GM23338 (cell line): Measurements from ENCODE around the gene STARD3. TPM values are rescaled to one million over a fixed set of nuclear protein-coding genes. Genes with fewer than 3 reads are reported as not detected.

ENCODE experiments used
- ATAC-seq: fragments of 200-7000 bp; cut with Tn5 transposase; 3 replicates; pipeline ENCODE4 v1.9.1; 2020
- DNase-seq: peaks from one replicate; pipeline ENCODE4 v3.0.0-alpha.2; 2015; ENCODE audit warnings: low spot score
- H2AFZ ChIP-seq: fragments of 200-600 bp; sonication (generic); 2 replicates; pipeline ENCODE4 v1.8.0; 2016; ENCODE audit warnings: antibody characterized with exemption, mild to moderate bottlenecking, moderate library complexity
- H3F3A ChIP-seq: fragments of 200-600 bp; sonication (generic); replicated peaks from 2 replicates; pipeline ENCODE4 v1.8.0; 2017; ENCODE audit warnings: antibody characterized with exemption, mixed run types, low read depth
- H3K27ac ChIP-seq: fragments of 200-600 bp; sonication (generic); 2 replicates; pipeline ENCODE4 v1.6.1; 2016; ENCODE audit warnings: low read depth
- H3K27me3 ChIP-seq: fragments of 200-600 bp; sonication (generic); 2 replicates; pipeline ENCODE4 v1.8.0; 2016; ENCODE audit warnings: mild to moderate bottlenecking, mixed run types, moderate library complexity; ENCODE audit not compliant: insufficient read depth
- H3K36me3 ChIP-seq: fragments of 200-600 bp; sonication (generic); 2 replicates; pipeline ENCODE4 v1.8.0; 2016; ENCODE audit warnings: mild to moderate bottlenecking; ENCODE audit not compliant: insufficient read depth
- H3K4me1 ChIP-seq: fragments of 200-600 bp; sonication (generic); 2 replicates; pipeline ENCODE4 v1.8.0; 2016; ENCODE audit warnings: mild to moderate bottlenecking, moderate library complexity; ENCODE audit not compliant: insufficient read depth
- H3K4me2 ChIP-seq: fragments of 200-600 bp; sonication (generic); 2 replicates; pipeline ENCODE4 v1.7.1; 2017; ENCODE audit warnings: mixed run types
- H3K4me3 ChIP-seq: fragments of 200-600 bp; sonication (generic); 2 replicates; pipeline ENCODE4 v1.6.1; 2016; ENCODE audit warnings: mixed run types
- H3K79me2 ChIP-seq: fragments of 200-600 bp; sonication (generic); replicated peaks from 2 replicates; pipeline ENCODE4 v1.8.0; 2017; ENCODE audit warnings: mild to moderate bottlenecking; ENCODE audit not compliant: insufficient read depth
- H3K9me2 ChIP-seq: fragments of 200-600 bp; sonication (generic); 2 replicates; pipeline ENCODE4 v1.8.0; 2017; ENCODE audit not compliant: insufficient read depth
- H4K20me1 ChIP-seq: fragments of 200-600 bp; sonication (generic); replicated peaks from 2 replicates; pipeline ENCODE4 v1.8.0; 2017; ENCODE audit warnings: mild to moderate bottlenecking; ENCODE audit not compliant: insufficient read depth
- H3K27ac Mint-ChIP-seq: 2 replicates; pipeline ENCODE4 v1.8.0; 2020; ENCODE audit warnings: inconsistent platforms, mild to moderate bottlenecking, moderate library complexity, mixed read lengths
- H3K27me3 Mint-ChIP-seq: 3 replicates; pipeline ENCODE4 v1.8.0; 2022; ENCODE audit warnings: low read depth, mild to moderate bottlenecking, moderate library complexity, mixed read lengths, inconsistent platforms; ENCODE audit not compliant: insufficient read depth, poor library complexity
- H3K36me3 Mint-ChIP-seq: 3 replicates; pipeline ENCODE4 v1.8.0; 2021; ENCODE audit warnings: low read depth, mild to moderate bottlenecking, inconsistent platforms, moderate library complexity, mixed read lengths
- H3K4me1 Mint-ChIP-seq: 3 replicates; pipeline ENCODE4 v1.8.0; 2020; ENCODE audit warnings: mild to moderate bottlenecking, inconsistent platforms, mixed read lengths
- H3K4me3 Mint-ChIP-seq: 3 replicates; pipeline ENCODE4 v1.8.0; 2021; ENCODE audit warnings: moderate library complexity, mild to moderate bottlenecking, inconsistent platforms, mixed read lengths
- H3K9me3 Mint-ChIP-seq: 3 replicates; pipeline ENCODE4 v1.8.0; 2020; ENCODE audit warnings: moderate library complexity, mild to moderate bottlenecking, inconsistent platforms, mixed read lengths
- ETS1 ChIP-seq: IDR thresholded peaks from 2 replicates; pipeline ENCODE4 v1.6.1; 2016; ENCODE audit warnings: antibody characterized with exemption
- EZH2 ChIP-seq: fragments of 200-600 bp; sonication (generic); IDR thresholded peaks from one replicate; pipeline ENCODE4 v1.8.0; 2017; ENCODE audit warnings: antibody characterized with exemption, mild to moderate bottlenecking, low read depth; ENCODE audit not compliant: unreplicated experiment
- EZH2phosphoT487 ChIP-seq: fragments of 200-600 bp; sonication (generic); IDR thresholded peaks from one replicate; pipeline ENCODE4 v1.8.1; 2018; ENCODE audit warnings: antibody characterized with exemption; ENCODE audit not compliant: unreplicated experiment
- JUNB ChIP-seq: IDR thresholded peaks from one replicate; pipeline ENCODE4 v1.6.1; 2016; ENCODE audit warnings: antibody characterized with exemption; ENCODE audit not compliant: unreplicated experiment
- NANOG ChIP-seq: IDR thresholded peaks from 2 replicates; pipeline ENCODE4 v1.6.1; 2016; ENCODE audit warnings: antibody characterized with exemption, borderline replicate concordance
- POLR2AphosphoS5 ChIP-seq: IDR thresholded peaks from 2 replicates; pipeline ENCODE4 v1.6.1; 2016; ENCODE audit warnings: antibody characterized with exemption, low read depth
- REST ChIP-seq: IDR thresholded peaks from one replicate; pipeline ENCODE4 v1.6.1; 2018; ENCODE audit warnings: antibody characterized with exemption; ENCODE audit not compliant: unreplicated experiment
- STAT1 ChIP-seq: IDR thresholded peaks from one replicate; pipeline ENCODE4 v1.6.1; 2016; ENCODE audit warnings: antibody characterized with exemption; ENCODE audit not compliant: unreplicated experiment
- ZNF114 ChIP-seq: fragments of 250-450 bp; sonication (Bioruptor Pico); IDR thresholded peaks from 2 replicates; pipeline ENCODE4 v1.5.0; 2020; ENCODE audit warnings: mild to moderate bottlenecking, moderate library complexity
- polyA plus RNA-seq: library from polyadenylated mRNA; unstranded; fragments of >200 nt; fragmentation: Nextera tagmentation; extraction: Ambion mirVana; gene quantifications from 2 replicates; pipeline ENCODE4 v1.2.1, GENCODE V29; 2016
- total RNA-seq: library from RNA; depleted of rRNA; stranded (reverse); fragments of >200 nt; shearing (Covaris generic); gene quantifications from 2 replicates; pipeline ENCODE4 v1.2.3, GENCODE V29; 2014
- TF ChIP-seq, protein P1 (sequence below), 2 experiments: fragments of 200-600 bp in 1 of 2; sonication (generic) in 1 of 2; conservative IDR thresholded peaks; 2 replicates each; pipeline versions ENCODE4 v1.5.1 to v1.6.1; 2016 to 2017; ENCODE audit warnings: antibody characterized with exemption in 2 of 2, low read depth in 2 of 2, mild to moderate bottlenecking in 2 of 2, moderate library complexity in 1 of 2

Gene STARD3
- total and polyA plus RNA-seq, 2 experiments from 2014 or later = 26.4 to 53.3 TPM

DNA sequence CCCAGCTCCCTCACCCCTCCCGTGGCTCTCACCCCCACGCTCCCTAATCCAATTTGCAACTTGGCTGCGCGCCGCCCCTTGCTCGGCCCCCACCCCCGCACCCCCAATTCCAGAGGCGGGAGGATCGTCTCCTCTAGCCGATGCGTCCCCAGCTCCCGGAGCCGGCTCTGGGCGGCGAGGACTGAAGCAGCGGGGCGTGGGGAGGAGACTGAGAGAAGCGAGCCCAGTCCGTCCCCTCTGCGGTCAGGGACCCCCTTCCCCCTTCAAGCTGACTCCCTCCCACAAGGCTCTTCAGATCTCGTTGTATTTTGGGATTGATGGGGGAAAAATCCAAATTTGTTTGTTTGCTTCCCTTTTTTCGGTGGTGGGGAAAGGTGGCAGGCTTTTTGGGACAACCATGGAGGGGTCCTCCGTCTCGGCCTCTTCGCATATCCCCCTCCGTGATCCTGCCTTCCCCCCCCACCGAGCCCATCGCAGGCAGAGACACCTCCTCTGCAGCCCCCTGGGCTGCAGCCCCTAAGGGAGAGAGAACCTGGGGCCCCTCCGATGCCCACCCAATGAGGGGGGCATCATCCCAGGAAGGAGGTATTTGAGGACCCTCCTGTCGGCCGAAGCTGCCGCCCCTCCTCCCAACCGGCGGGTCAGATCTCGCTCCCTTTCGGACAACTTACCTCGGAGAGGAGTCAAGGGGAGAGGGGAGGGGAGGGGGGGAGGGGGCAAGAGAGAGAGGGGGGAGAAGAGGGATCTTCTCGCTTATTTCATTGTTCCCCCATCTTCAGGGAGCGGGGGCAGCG lies 29.7 kb upstream of the STARD3 start:
- no peak overlapping the region for H3K27ac Mint-ChIP-seq
- peak overlapping the region; percentile 66 for H3K4me3 ChIP-seq
- H3K4me2 ChIP-seq = peak overlapping the region; percentile 88
- peak overlapping the region; percentile 69 for H3K4me3 Mint-ChIP-seq
- H3F3A ChIP-seq = peaks cover 25% of the 10 kb centered on the region
- H3K36me3 Mint-ChIP-seq = no peaks in the 10 kb centered on the region
- no peak overlapping the region for H3K27ac ChIP-seq
- DNase-seq (peak; percentile 77), ATAC-seq (peak; percentile 21)
- no peaks in the 10 kb centered on the region for H3K79me2 ChIP-seq
- H3K4me1 Mint-ChIP-seq = peaks cover 29% of the 10 kb centered on the region
- peaks cover 4% of the 10 kb centered on the region; the same call in 1 of the 2 replicates for H4K20me1 ChIP-seq
- H2AFZ ChIP-seq = peak overlapping the region; percentile 83; the same call in 1 of the 2 replicates
- H3K9me3 Mint-ChIP-seq = no peaks in the 10 kb centered on the region
- H3K36me3 ChIP-seq = no peaks in the 10 kb centered on the region
- peaks cover 30% of the 10 kb centered on the region for H3K4me1 ChIP-seq
- H3K27me3 ChIP-seq = peaks cover 100% of the 10 kb centered on the region
- H3K9me2 ChIP-seq = no peaks in the 10 kb centered on the region
- H3K27me3 Mint-ChIP-seq = peaks cover 88% of the 10 kb centered on the region
- no peak for TF ChIP-seq NANOG
- TF ChIP-seq EZH2 = peak; percentile 92
- TF ChIP-seq ZNF114 (CRISPR knock-in tag) = no peak
- TF ChIP-seq ETS1 = no peak
- no peak for TF ChIP-seq STAT1
- TF ChIP-seq REST = no peak
- no peak for TF ChIP-seq POLR2AphosphoS5

DNA sequence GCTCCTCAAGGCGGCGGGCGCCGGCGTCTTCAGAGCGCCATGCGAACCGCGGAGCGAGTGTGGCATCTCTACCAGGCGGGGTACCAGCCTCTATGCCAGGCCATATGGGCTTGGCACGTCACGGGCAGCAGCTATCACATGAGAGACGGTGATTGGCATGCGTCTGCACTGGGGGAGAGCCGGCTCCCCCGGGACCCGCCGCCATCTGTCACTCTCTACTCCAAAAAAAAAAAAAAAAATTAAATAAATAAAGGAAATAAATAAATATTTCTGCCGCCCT lies 29.2 kb upstream of the STARD3 start, which contains the start of gene NEUROD2:
NEUROD2 (minus strand) TSS at position 70 of the 280 bp plus-strand sequence. CDS start 1,321 bp downstream, outside the sequence.
- no peaks in the 10 kb centered on the region for H3K36me3 ChIP-seq
- no peak within 1 kb of the TSS for H3K27ac Mint-ChIP-seq
- peaks cover 97% of the 10 kb centered on the region for H3K27me3 ChIP-seq
- ATAC-seq (no peak), DNase-seq (no peak)
- no peaks in the 10 kb centered on the region; the same call in 2 of the 3 replicates for H3K9me3 Mint-ChIP-seq
- H3F3A ChIP-seq = peaks cover 20% of the 10 kb centered on the region
- H3K79me2 ChIP-seq = no peaks in the 10 kb centered on the region
- no peaks in the 10 kb centered on the region for H3K36me3 Mint-ChIP-seq
- peak within 1 kb of the TSS; percentile 88 for H3K4me2 ChIP-seq
- peaks cover 84% of the 10 kb centered on the region for H3K27me3 Mint-ChIP-seq
- H3K4me3 Mint-ChIP-seq = peak within 1 kb of the TSS; percentile 69
- H3K4me1 ChIP-seq = peaks cover 24% of the 10 kb centered on the region
- H3K27ac ChIP-seq = no peak within 1 kb of the TSS
- peak within 1 kb of the TSS; percentile 83 for H2AFZ ChIP-seq
- peaks cover 25% of the 10 kb centered on the region for H3K4me1 Mint-ChIP-seq
- H3K9me2 ChIP-seq = no peaks in the 10 kb centered on the region
- TF ChIP-seq JUNB = no peak
- TF ChIP-seq EZH2phosphoT487 = no peak
- no peak for TF ChIP-seq POLR2AphosphoS5
- TF ChIP-seq, protein P1, sequence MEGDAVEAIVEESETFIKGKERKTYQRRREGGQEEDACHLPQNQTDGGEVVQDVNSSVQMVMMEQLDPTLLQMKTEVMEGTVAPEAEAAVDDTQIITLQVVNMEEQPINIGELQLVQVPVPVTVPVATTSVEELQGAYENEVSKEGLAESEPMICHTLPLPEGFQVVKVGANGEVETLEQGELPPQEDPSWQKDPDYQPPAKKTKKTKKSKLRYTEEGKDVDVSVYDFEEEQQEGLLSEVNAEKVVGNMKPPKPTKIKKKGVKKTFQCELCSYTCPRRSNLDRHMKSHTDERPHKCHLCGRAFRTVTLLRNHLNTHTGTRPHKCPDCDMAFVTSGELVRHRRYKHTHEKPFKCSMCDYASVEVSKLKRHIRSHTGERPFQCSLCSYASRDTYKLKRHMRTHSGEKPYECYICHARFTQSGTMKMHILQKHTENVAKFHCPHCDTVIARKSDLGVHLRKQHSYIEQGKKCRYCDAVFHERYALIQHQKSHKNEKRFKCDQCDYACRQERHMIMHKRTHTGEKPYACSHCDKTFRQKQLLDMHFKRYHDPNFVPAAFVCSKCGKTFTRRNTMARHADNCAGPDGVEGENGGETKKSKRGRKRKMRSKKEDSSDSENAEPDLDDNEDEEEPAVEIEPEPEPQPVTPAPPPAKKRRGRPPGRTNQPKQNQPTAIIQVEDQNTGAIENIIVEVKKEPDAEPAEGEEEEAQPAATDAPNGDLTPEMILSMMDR (conservative IDR thresholded peaks at IDR 0.05; ENCODE audit: low read depth in 2 of 2) = no peak
- no peak for TF ChIP-seq EZH2
- no peaks in the 10 kb centered on the region; the same call in 1 of the 2 replicates for H4K20me1 ChIP-seq
- H3K4me3 ChIP-seq = peak within 1 kb of the TSS; percentile 66
